Retinal pigment epithelial cell (primary cell): ENCODE data around the gene BMP8A.
"Not testable (repeated sequence)": the region's sequence is repeated elsewhere in the genome, so short reads cannot be mapped to it uniquely, and the experiment has no call there.

Source experiments
- DNase-seq: peaks from one replicate; pipeline ENCODE4 v3.0.0-alpha.2; 2010; ENCODE audit warnings: low read depth
- H3K4me3 ChIP-seq: 2 replicates; pipeline ENCODE4 v1.5.1; 2011; ENCODE audit warnings: mild to moderate bottlenecking, low read length, control low read depth, moderate library complexity
- TF ChIP-seq, protein P1 (sequence below): conservative IDR thresholded peaks from 2 replicates; pipeline ENCODE4 v1.5.1; 2011; ENCODE audit warnings: low read depth, low read length, control low read depth, inconsistent platforms

BMP8A gene

GRCh38 chr1:39509360-39510009 is 18.0 kb downstream of the BMP8A start:
- H3K4me3 ChIP-seq = no peak overlapping the region
- TF ChIP-seq, protein P1, sequence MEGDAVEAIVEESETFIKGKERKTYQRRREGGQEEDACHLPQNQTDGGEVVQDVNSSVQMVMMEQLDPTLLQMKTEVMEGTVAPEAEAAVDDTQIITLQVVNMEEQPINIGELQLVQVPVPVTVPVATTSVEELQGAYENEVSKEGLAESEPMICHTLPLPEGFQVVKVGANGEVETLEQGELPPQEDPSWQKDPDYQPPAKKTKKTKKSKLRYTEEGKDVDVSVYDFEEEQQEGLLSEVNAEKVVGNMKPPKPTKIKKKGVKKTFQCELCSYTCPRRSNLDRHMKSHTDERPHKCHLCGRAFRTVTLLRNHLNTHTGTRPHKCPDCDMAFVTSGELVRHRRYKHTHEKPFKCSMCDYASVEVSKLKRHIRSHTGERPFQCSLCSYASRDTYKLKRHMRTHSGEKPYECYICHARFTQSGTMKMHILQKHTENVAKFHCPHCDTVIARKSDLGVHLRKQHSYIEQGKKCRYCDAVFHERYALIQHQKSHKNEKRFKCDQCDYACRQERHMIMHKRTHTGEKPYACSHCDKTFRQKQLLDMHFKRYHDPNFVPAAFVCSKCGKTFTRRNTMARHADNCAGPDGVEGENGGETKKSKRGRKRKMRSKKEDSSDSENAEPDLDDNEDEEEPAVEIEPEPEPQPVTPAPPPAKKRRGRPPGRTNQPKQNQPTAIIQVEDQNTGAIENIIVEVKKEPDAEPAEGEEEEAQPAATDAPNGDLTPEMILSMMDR = no peak
- DNase-seq = no peak

DNA sequence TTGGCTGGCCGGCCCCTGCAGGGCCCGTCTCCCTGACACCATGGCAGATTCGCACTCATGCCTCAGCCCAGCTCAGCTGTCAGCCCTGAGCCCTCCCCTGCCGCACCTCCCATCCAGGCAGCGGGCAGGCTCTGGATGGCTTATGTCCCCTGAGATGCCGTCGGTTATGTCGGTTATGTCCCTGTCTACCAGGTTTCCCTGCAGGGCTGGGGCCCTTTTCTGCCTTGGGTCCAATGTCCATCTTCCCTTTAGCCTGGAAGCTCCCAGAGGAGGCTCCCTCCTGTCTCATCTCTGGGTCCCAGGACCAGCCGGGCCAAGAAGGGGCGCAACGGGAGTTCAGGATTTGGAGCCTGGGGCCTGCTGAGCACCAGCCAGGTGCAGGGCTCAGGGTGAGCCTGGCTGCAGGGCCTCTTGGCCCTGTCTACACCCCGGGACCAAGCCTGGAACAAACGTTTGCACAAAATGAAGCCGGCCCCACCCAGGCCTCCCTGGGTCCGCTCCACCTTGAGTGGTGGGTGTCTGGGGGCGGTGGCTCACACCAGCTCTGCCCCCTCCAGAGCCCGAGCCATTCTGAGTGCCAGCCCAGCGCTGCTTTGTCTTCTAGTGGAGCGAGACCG is 19.2 kb downstream of the BMP8A start:
- DNase-seq, H3K4me3 ChIP-seq: not testable (repeated sequence)

DNA sequence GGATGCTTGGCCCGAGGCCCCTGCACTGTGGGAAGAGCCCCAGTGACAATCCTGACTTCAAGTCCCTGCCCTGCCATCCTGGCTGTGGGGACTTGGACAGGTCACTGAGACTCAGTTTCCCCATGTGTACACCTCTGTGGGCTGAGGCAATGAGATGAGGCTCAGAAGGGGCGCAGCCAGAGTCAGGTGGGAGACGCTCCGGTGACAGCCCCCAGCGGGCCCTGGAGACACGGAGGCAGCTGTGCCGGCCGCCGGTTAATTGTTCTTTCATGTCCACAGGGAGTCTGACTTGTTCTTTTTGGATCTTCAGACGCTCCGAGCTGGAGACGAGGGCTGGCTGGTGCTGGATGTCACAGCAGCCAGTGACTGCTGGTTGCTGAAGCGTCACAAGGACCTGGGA is 20.0 kb downstream of the BMP8A start:
- not testable (repeated sequence) for H3K4me3 ChIP-seq, DNase-seq

- DNase-seq, H3K4me3 ChIP-seq: not testable (repeated sequence)
Observed at GRCh38 chr1:39512234-39512847, 20.9 kb downstream of the BMP8A start.

GRCh38 chr1:39514710-39515124 is 23.3 kb downstream of the BMP8A start:
- H3K4me3 ChIP-seq, DNase-seq: not testable (repeated sequence)

GRCh38 chr1:39515131-39516086 is 24.0 kb downstream of the BMP8A start:
- not testable (repeated sequence) for H3K4me3 ChIP-seq, DNase-seq

DNA sequence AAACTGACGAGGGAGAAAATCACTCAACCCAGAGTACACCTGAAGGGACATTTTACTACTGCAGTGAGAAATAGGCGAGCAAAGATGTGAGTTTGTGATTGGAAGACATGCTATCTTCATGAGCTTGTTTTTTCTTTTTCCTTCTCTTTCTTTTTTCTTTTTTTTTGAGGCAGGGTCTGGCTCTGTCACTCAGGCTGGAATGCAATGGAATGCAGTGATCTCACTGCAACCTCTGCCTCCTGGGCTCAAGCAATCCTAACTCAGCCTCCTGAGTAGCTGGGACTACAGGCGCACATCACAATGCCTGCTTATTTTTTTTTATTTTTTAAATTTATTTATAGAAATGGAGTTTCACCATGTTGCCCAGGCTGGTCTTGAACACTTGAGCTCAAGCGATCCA is 25.4 kb downstream of the BMP8A start:
- H3K4me3 ChIP-seq, DNase-seq: not testable (repeated sequence)

DNA sequence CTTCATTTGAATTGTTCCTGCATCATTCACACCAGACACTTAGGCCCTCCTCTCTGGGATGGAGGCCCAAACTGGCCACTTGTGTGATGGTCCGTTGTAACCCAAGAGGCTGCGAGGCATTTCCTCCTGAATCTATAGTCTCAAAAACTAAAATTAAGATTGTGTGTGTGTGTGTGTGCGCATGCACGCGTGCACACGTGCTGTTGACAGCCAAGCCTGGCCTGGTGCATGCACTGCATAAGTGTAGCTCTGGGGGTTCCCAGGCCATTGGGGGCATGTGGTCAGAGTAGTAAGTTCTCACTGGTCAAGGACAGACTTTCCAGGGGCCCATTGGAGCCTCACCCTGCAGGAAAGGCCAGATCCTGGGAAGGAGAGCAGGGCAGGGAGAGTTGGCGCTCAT is 26.5 kb downstream of the BMP8A start:
- not testable (repeated sequence) for H3K4me3 ChIP-seq, DNase-seq

DNA sequence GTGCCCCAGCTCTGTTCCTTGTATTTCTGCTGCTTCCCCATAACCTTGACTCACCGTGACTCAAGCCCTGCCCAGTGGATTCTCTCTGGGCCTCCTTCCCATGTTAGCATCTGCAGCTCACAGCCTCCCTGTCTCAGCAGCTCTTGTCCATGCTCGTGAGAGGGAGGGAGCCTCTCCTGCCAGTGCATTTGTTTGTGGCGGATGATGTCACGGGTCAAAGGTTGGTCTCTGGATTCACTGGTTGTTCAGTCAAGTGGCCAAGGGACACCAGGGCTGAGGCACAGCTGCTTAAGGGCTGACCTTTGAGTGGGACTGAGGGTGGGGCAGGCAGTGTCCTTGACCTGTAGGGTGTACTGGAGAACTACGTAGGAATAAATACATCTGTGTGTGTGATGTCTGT is 27.9 kb downstream of the BMP8A start:
- not testable (repeated sequence) for H3K4me3 ChIP-seq, DNase-seq

DNA sequence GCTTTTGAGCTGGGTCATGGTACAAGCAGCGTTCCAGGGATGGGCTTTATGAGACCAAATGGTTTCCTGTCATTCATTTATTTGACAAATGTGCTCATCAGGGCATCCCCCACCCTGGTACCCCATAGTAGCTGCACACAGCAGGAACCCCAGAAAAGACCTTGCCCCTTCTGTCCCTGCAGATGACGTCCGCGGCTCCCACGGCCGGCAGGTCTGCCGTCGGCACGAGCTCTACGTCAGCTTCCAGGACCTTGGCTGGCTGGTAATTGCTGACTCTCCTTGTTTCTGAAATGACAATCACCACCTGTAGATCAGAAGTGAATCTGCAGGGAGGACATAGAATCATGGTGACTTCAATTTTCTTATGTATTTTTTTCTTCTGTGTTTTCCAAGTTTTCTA is 30.8 kb downstream of the BMP8A start:
- H3K4me3 ChIP-seq, DNase-seq: not testable (repeated sequence)

- no peak overlapping the region for H3K4me3 ChIP-seq
- DNase-seq = no peak
- TF ChIP-seq, protein P1 = no peak
Observed at GRCh38 chr1:39522661-39523567, 31.5 kb downstream of the BMP8A start.
